Testis (tissue), 2 donors: Measurements from ENCODE around the gene PAFAH1B1.

ENCODE experiments used
- CTCF ChIP-seq, 3 experiments: fragments of 450-650 bp in 2 of 3; fragments of 200-600 bp in 1 of 3; sonication (generic) in 1 of 3; IDR thresholded peaks; one replicate each; pipeline ENCODE4 v1.5.1; 2016 to 2019; ENCODE audit warnings: antibody characterized with exemption in 3 of 3, mild to moderate bottlenecking in 2 of 3, moderate library complexity in 1 of 3
- POLR2A ChIP-seq: fragments of 450-650 bp; IDR thresholded peaks from one replicate; pipeline ENCODE4 v1.6.1; 2017; ENCODE audit warnings: antibody characterized with exemption, mild to moderate bottlenecking, moderate library complexity

- no peak for TF ChIP-seq CTCF (IDR thresholded peaks at IDR 0.05)
- TF ChIP-seq POLR2A: no peak
These were observed 113.6 kb downstream of the PAFAH1B1 start for GRCh38 chr17:2706911-2707510.
